ENCODE results near the gene CD59. TPM values are rescaled to one million over a fixed set of nuclear protein-coding genes. Genes with fewer than 3 reads are reported as not detected.
A peak's percentile ranks its signal among the peaks of the same experiment; 100 is the strongest.

The CD59 gene
- total RNA-seq, 1 donor, result 1,509 TPM

DNA sequence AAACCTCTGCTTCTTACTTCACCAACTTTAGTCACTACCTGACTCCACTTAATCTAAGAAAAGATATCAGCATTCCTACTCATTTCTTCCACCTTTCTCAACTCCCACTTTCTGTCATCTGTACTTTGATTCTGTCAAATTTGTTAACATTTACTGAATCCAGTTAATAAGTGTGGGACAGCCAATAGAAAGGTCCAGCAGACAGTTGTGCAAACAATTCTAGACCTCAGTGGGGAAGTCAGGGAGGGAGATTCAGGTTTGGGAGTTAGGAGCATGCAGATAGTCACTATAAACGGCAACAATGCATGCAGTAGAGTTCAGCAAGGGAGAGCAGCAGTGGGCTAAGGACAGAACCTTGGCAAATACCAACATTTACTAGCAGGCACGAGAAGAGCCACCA is 34.0 kb upstream of the CD59 start:
- no peak for TF ChIP-seq CTCF (IDR thresholded peaks at IDR 0.05; ENCODE audit: insufficient read depth, low read length)
- no peak for DNase-seq (ENCODE audit: low read depth)
- H3K4me3 ChIP-seq (ENCODE audit: low read depth, low read length), result no peak overlapping the region

- no peak for DNase-seq (ENCODE audit: low read depth)
- no peak overlapping the region for H3K4me3 ChIP-seq (ENCODE audit: low read depth, low read length)
- no peak for TF ChIP-seq CTCF (IDR thresholded peaks at IDR 0.05; ENCODE audit: insufficient read depth, low read length)
Observed at GRCh38 chr11:33769542-33769941, 33.3 kb upstream of the CD59 start.

DNA sequence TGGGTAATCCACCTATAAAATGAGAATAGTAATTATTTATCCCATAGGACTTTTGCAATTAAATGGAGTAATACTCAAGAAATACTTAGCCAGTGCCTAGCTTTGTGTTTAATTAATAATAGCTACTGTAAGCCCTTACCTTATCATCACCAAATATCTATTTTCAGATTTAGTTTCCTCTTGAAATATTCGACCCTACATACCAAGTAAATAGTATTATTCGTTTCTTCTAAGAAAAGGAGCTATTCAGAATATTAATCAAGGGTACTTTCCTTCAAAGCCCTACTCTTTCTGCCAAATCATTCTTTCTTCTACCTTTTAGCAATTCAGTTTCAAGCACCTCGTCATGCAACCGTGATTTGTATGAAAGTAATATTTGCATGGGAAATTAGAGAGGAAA is 31.4 kb upstream of the CD59 start:
- H3K4me3 ChIP-seq (ENCODE audit: low read depth, low read length), result no peak overlapping the region
- no peak for TF ChIP-seq CTCF (IDR thresholded peaks at IDR 0.05; ENCODE audit: insufficient read depth, low read length)
- DNase-seq (ENCODE audit: low read depth), result no peak

DNA sequence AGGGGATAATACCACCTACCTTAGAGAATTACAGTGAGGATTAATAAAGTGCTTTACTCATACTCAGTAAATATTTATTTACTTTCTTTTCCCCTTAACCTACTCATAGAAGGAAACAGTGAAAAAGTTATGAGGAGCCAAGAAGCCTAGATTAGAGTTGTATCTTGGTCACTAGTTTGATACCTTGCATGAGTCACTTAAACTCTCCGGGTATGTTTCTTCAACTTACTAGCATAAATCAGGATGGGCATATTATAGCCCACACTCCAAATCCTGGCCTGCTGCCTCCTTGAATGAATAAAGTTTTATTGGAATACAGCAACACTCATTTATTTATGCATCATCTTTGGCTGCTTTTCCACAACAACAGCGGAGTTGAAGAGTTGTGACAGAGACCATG is 29.9 kb upstream of the CD59 start:
- H3K4me3 ChIP-seq (ENCODE audit: low read depth, low read length), result no peak overlapping the region
- TF ChIP-seq CTCF (IDR thresholded peaks at IDR 0.05; ENCODE audit: insufficient read depth, low read length), result no peak
- DNase-seq (ENCODE audit: low read depth), result no peak

- DNase-seq (ENCODE audit: low read depth), result no peak
- no peak for TF ChIP-seq CTCF (IDR thresholded peaks at IDR 0.05; ENCODE audit: insufficient read depth, low read length)
- no peak overlapping the region for H3K4me3 ChIP-seq (ENCODE audit: low read depth, low read length)
Observed at GRCh38 chr11:33761471-33761870, 25.2 kb upstream of the CD59 start.

GRCh38 chr11:33753304-33753967 is 17.2 kb upstream of the CD59 start:
- DNase-seq (ENCODE audit: low read depth), result peak; percentile 76
- no peak overlapping the region for H3K4me3 ChIP-seq (ENCODE audit: low read depth, low read length)
- TF ChIP-seq CTCF (IDR thresholded peaks at IDR 0.05; ENCODE audit: insufficient read depth, low read length), result no peak

GRCh38 chr11:33751878-33752277 is 15.7 kb upstream of the CD59 start:
- no peak for TF ChIP-seq CTCF (IDR thresholded peaks at IDR 0.05; ENCODE audit: insufficient read depth, low read length)
- no peak overlapping the region for H3K4me3 ChIP-seq (ENCODE audit: low read depth, low read length)
- no peak for DNase-seq (ENCODE audit: low read depth)
